Fibroblast of pulmonary artery (primary cell): Measurements from ENCODE around the gene TTYH3.

Experiments
- DNase-seq: peaks from one replicate; pipeline ENCODE4 v3.0.0-alpha.2; 2010; ENCODE audit warnings: low read depth
- H3K4me3 ChIP-seq: replicated peaks from 2 replicates; pipeline ENCODE4 v1.5.1; 2011; ENCODE audit warnings: low read depth, mild to moderate bottlenecking, control low read depth, low read length, moderate library complexity
- CTCF ChIP-seq: IDR thresholded peaks from 2 replicates; pipeline ENCODE4 v1.5.1; 2011; ENCODE audit warnings: mild to moderate bottlenecking, control low read depth, low read length, inconsistent platforms; ENCODE audit errors: missing control alignments

The TTYH3 gene

GRCh38 chr7:2602406-2603043, 29.3 kb upstream of the TTYH3 start:
- no peak for TF ChIP-seq CTCF
- H3K4me3 ChIP-seq = no peak overlapping the region
- DNase-seq = no peak

- no peak for TF ChIP-seq CTCF
- H3K4me3 ChIP-seq = no peak overlapping the region
- DNase-seq = no peak
Observed at GRCh38 chr7:2603044-2603965, 28.5 kb upstream of the TTYH3 start.

GRCh38 chr7:2604608-2605174, 27.1 kb upstream of the TTYH3 start:
- no peak overlapping the region for H3K4me3 ChIP-seq
- TF ChIP-seq CTCF = no peak
- DNase-seq = no peak

GRCh38 chr7:2605608-2606538, 25.9 kb upstream of the TTYH3 start:
- no peak for DNase-seq
- no peak overlapping the region for H3K4me3 ChIP-seq

GRCh38 chr7:2606539-2606936, 25.2 kb upstream of the TTYH3 start:
- no peak for DNase-seq
- no peak for TF ChIP-seq CTCF
- H3K4me3 ChIP-seq = no peak overlapping the region

More at GRCh38 chr7:2605608-2606538, 25.9 kb upstream of the TTYH3 start:
- TF ChIP-seq CTCF = no peak
